GM12801 (cell line): ENCODE results near the gene CACNB2.

Source experiments
- TF ChIP-seq, protein P1 (sequence below): IDR thresholded peaks from one replicate; pipeline ENCODE4 v1.5.1; 2011; ENCODE audit warnings: control low read depth; ENCODE audit not compliant: insufficient read length; ENCODE audit errors: extremely low read depth

Gene CACNB2

DNA sequence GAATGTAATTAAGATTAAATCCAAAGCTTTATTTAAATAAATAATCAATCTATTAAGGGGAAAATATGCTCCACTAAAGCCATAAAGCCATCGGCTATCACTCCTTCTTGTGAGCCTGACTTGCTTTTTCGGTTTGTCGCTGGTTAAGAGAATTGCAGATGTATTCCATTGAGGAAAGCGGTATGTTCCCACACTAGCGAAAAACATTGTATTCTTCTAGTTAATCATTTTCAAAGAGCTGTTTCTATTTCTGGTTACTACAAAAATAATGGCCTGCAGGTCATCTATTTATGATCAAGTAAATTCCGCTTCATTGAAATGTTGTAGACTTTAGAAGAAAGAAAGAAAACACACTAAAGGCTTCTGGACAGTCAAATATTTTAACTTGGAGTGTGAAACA is 173.4 kb downstream of the CACNB2 start:
- TF ChIP-seq, protein P1, sequence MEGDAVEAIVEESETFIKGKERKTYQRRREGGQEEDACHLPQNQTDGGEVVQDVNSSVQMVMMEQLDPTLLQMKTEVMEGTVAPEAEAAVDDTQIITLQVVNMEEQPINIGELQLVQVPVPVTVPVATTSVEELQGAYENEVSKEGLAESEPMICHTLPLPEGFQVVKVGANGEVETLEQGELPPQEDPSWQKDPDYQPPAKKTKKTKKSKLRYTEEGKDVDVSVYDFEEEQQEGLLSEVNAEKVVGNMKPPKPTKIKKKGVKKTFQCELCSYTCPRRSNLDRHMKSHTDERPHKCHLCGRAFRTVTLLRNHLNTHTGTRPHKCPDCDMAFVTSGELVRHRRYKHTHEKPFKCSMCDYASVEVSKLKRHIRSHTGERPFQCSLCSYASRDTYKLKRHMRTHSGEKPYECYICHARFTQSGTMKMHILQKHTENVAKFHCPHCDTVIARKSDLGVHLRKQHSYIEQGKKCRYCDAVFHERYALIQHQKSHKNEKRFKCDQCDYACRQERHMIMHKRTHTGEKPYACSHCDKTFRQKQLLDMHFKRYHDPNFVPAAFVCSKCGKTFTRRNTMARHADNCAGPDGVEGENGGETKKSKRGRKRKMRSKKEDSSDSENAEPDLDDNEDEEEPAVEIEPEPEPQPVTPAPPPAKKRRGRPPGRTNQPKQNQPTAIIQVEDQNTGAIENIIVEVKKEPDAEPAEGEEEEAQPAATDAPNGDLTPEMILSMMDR = no peak

DNA sequence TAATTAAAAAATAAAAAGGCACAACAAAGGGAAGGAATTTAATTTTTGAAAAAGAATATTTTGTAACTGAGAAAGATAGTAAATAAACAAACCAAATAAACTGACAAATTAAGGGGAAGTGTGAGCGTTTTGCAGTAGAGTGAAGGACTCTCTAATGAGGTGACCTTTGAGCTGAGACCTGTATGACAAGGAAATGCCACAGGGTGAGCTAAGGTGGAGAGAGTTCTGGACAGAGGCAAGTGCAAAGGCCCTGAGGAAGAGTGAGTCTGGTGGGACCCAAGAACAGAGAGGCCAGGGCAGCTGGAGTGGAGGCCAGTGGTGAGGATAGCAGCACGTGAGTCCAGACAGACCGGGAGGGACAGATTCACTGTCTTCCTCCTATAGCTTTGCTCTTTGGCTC is 179.4 kb downstream of the CACNB2 start:
- TF ChIP-seq, protein P1 = no peak

DNA sequence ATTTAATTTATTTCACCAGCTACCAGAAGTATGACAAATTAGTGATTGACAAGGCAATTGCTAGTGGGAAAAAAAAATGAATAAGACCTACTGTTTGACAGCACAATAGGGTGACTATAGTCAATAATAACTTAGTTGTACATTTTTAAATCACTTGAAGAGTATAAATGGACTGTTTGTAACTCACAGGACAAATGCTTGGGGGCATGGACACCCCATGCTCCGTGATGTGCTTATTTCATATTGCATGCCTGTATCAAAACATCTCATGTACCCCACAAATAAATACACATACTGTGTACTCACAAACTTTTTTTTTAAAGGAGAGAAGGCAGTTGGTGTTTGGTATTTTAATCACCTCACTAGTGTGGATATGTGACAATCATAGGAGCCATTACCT is 181.1 kb downstream of the CACNB2 start:
- TF ChIP-seq, protein P1 = no peak

DNA sequence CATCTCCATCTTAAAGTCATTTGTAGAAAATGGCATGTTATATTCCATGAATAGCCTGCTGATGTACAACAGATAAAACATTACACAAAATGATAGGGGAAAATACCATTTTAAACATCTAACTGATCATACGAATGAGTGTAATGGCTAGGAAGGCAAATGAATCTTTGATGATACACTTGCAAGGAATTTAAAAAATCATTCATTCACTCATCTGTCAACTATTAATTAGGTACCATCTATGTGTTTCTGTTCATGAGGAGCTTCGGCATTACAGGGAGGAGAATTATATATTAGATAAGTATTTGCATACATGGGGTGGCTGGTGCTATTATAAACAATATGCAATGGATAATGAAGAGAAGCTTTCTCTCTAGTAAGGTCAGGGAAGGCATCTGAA is 183.7 kb downstream of the CACNB2 start:
- TF ChIP-seq, protein P1 = no peak

DNA sequence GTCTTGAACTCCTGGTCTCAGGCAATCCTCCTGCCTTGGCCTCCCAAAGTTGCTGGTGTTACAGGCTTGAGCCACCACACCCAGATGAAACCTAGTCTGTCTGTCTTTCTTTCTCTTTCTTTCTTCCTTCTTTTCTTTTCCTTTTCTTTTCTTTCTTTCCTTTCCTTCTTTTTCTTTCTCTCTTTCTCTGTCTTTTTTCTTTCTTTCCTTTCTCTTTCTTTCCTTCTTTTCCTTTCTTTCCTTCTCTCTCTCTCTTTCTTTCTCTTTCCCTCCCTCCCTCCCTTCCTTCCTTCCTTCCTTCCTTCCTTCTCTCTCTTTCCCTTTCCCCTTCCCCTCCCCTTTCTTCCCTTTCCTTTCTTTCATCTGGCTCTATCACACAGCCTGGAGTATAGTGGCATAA is 185.2 kb downstream of the CACNB2 start:
- TF ChIP-seq, protein P1 = no peak

DNA sequence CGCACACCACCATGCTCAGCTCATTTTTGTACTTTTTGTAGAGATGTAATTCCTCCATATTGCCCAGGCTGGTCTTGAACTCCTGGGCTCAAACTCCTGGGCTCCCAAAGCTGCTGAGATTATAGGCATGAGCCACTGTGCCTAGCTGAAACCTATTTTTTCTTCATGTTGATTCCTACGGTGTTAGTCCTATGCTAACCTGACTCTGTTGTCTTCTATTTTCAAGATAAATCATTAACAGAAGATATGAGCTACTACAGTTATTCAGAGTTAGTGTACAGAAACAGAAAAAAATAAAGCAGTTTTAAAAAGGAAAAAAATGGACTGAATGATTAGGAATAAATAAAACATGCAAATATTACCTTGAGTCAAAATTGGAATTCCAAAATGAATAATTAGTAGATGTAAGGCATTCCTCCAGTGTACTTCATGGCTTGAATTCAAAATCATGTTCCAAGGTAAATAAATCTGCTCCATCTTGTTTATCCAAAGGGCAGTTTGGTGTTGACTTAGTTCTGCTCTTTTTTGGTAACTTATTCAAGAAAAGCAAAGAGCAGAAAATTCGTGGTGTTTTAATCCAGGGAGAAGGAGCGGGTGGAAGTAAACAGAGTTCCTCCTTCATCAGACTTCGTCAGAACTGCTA is 185.8 kb downstream of the CACNB2 start:
- TF ChIP-seq, protein P1 = no peak

DNA sequence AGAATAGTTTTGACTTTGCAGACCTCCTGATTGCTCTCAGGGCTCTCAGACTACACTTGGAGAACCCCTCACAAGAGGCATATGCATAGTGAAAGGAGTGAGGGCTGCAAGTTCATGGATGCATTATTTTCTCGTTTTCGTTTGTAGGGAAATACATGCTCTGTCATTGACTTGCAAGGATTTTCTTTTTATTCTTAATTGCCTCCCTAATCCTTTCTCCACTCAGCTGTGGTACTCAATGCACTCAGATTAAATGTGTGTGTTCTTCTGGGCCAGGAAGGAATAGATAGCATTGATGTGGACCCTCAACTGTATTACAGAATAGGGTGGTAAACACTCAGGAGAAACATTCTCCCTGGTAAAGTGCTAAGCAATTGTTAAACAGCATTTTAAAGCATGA is 188.7 kb downstream of the CACNB2 start:
- TF ChIP-seq, protein P1 = no peak
